Measurements from ENCODE around the gene ST7.

ST7 gene

GRCh38 chr7:117134889-117135552, 181.7 kb downstream of the ST7 start:
- no peak for DNase-seq

DNA sequence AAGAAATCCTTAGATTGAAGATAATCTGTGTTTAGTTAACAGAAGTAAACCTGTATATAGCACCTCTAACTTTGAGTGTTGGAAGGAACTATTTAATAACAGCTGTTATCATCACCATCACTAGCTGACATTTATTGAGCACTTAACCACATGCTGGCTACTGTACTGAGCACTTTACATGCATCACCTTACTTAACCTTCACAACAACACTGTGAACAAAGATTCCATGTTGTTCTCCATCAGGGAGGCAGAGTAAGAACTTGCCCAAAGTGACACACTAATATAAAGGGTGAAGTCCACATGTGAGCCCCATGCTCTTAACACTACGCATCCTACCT, 182.2 kb downstream of the ST7 start:
- DNase-seq, result no peak

DNA sequence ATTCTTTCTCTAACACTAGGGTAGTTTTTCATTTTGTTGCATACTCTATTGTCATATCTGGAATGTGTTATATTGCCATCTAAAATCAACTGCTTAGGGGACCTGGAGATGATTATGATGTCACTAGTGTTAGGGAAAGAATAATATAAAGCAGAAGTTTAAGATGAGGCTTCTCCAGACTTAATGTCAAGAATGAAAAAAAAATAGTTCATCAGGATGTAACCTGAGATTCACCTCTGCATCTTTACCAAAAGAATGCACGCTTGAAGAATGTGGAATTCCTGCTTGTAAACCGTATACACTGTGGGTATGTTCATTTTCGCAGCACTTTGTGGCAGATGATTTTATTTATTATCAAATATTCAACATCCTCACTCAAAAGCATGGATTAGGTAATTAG, 184.6 kb downstream of the ST7 start:
- no peak for DNase-seq

DNA sequence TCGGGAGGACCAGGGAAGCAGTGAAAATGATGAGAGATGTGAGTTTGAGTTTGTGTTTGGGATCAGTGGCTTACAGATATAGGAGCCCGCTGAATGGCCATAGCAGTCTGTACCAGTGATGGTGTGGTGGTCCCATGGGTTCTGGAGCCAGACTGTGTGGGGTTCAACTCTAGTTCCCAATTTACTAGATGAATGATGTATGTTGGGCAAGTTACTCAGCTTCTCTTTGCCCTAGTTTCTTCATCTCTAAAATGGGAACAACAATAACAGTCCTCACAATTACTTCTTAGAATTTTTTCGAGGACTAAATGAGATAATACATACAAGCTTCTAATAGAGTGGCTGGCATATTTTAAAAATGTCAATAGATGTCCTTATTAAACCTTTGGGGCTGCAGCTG, 185.2 kb downstream of the ST7 start:
- DNase-seq, result no peak

DNA sequence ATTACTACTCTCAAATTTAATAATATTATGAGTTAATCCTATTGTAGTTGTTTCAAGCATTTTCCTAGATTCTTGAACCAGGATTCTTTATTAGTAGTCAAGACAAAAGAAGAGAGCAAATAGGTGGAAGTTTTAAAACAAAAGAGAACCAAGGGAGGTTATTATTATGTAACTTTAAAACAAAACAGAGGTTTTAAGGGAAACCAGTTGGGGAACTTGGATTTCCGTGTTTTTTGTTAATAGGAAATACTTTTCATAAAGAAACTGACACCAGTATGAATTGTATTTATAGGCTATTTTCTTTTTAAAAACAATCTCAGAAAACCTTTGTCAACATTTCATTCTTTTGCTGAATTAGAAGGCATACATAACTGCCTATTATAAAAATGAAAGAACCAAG, 185.7 kb downstream of the ST7 start:
- no peak for DNase-seq

GRCh38 chr7:117139397-117139984, 186.2 kb downstream of the ST7 start:
- no peak for DNase-seq

DNA sequence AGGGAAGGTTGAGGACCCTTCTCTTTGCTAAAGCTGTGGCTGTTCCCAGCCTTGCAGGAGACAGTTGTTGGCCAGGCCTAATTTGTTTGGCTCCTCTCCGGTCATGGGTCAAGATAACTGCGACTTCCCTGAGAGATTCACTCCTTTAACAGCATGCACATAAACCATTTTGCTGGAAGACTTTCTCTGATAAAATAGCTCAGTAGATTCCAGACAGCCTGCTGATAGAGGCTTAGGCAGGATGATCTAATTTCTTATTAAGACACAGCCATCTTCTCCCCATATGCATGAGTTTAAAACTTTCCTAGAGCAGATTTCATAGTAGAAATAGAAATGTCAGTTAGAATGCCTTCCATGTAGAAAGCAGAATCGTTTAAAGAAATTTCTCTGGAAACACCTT, 187.6 kb downstream of the ST7 start:
- DNase-seq, result no peak

DNA sequence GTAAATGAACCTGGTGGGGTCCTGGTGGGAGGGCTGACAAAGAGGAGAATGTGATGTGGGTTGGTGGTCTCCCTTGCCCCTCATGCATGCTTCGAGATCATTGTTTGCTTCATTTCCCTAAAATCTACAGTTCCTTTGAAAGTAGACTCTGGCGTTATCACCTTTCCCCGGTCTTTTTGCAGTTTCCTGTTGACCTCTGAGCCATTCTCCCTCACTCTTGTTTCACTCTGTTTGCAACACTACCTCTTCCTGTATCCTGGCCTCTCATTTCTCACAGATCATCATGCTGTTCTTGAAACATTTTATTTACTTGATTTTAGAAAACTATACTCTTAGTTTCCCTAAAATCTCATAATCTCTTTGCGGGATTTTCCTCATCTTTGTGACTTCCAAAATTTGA, 189.8 kb downstream of the ST7 start:
- DNase-seq, result no peak

DNA sequence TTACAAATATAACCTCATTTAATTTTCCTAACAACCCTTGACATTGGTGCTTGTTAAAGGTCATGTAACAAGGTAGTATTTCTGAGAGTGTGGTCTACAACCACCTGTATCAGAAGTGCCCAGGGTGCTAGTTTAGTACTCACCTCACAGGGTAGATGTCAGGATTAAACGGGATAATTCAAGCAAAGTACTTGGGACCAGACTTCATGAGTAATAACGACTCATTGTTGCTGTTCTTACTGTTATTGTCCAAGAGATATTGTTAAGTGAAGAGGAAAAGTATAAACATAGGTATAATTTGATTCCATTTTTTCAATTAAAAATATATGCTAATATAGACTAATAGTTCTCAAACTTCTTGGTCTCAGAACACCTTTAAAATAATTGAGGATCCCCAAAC, 190.3 kb downstream of the ST7 start:
- DNase-seq, result no peak

DNA sequence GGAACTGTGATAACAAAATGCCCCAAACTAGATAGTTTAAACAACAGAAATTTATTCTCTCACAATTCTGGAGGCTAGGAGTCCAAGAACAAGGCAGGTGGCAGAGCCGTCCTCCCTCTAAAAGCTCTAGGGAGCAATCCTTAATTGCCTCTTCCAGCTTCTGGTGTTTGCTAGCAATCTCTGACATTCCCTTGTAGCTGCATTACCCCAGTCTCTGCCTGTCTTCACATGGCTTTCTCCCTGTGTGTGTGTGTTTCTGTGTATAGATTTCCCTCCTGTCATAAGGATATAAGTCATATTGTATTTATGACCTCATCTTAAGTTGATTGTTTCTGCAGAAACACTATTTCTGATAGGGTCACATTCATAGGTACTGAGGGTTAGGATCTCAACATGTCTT, 192.0 kb downstream of the ST7 start:
- DNase-seq, result no peak

GRCh38 chr7:117146059-117146458, 192.8 kb downstream of the ST7 start:
- DNase-seq, result no peak

GRCh38 chr7:117146511-117146910, 193.2 kb downstream of the ST7 start:
- no peak for DNase-seq

DNA sequence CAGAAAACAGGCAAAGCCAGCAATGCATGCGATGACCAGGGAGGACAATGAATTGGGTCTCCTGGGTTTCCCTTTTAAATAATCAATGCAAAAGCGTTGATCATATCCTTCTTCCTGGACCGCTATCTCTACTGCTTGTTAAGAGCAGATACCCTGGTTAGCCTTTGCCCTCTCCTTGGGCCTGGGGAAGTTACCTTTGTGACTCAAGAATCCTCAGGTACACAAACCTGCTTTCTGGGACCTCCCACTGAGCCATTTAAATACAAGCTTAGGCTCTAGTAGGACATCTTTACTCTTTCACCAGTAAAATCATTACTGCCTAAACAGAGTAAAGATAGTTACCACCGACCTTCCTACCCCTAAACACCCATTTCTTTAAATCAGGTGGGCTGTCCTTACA, 195.7 kb downstream of the ST7 start:
- DNase-seq, result no peak

- no peak for DNase-seq
Measured at GRCh38 chr7:117149692-117150091, 196.4 kb downstream of the ST7 start.

- DNase-seq, result no peak
Measured at GRCh38 chr7:117152213-117153007, 199.1 kb downstream of the ST7 start.

DNA sequence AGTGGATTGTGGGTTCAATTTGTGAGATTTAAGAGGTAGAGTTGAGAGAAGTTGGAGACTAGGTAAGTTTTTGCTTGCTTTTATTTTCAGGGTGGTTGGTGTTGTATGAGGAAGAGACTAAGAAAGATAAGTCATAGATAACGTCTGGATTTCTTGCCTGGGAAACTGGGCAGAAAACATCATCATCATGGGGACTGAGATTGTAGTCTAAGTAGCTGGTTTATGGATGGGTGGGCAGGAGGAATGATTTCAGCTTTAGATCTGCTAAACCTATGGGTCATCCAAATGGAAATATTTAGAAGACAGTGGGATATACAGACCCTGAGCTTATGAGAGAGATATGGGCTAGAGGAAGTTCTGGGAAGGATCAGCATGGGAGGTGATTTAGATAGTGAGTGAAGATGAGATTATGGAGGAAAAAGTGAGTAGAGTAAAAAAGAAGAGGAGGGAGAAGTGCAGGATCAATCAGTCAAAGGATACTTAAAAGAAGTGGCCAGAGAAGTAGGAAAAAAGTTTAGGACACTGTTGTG, 199.8 kb downstream of the ST7 start:
- DNase-seq, result no peak

DNA sequence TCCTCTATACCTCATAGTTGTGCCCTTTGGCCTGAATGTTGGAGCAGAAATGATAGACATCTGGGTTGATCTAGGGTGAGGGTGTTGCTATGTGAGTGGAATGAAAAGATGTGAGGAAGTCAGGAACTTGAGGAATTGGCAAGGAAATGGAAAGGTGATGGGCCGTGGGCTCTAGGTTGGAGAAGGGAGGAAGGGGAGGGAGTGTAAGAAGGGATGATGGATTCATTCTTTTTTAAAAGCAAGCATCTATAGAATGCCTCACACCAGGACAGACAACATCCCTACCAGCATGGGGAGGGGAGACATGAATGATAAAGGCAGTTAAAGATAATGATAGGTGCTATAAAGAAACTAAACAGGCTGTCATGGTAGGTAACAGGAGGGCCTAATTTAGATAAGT, 201.4 kb downstream of the ST7 start:
- no peak for DNase-seq

GRCh38 chr7:117155694-117156093, 202.4 kb downstream of the ST7 start:
- DNase-seq, result no peak

DNA sequence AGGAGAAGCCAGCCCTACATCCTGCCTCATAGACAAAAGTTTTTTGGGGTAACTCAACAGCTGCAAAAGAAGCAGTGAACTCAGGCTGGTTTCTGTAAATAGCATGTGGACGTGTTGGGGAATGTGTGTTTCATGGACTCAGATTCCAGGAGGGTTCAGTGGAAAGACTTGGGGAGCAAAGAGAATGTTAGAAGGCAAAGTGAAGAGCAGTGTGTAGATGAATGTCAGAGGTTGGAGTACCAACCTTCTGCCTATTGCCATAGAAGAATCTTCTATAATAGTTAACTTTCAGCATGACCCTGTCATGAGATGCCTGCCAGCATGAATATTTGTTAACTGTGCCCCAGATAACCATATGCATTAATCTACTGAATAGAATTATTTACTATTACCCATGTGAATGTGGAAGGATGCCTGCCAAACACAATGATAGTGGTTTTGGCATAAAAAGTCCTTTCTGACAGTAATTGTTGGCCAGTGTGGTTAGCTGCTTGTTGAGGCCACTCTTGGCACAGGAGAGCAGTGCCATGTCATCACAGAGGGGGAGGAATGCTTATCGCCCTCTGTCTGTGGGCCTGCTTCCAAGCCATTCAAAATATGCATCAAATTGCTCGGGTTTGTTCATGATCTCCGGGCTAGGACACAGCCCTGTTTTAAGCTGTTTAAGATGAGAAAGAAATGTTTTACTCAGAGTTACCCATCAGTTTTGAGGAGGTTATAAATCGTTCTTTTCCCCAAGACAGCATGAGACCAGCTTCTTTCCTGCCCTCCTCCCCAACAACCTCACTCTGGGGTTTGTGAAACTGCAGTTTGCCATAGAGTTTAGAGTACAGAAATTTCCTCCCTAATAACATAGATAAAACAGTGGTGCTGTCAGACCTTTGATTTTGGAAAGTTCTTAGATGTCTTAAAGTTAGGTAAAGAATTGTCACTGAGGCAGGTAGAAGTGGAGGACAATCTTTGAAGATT, 204.2 kb downstream of the ST7 start:
- no peak for DNase-seq

- DNase-seq, result no peak
Measured at GRCh38 chr7:117158941-117159697, 205.8 kb downstream of the ST7 start.

DNA sequence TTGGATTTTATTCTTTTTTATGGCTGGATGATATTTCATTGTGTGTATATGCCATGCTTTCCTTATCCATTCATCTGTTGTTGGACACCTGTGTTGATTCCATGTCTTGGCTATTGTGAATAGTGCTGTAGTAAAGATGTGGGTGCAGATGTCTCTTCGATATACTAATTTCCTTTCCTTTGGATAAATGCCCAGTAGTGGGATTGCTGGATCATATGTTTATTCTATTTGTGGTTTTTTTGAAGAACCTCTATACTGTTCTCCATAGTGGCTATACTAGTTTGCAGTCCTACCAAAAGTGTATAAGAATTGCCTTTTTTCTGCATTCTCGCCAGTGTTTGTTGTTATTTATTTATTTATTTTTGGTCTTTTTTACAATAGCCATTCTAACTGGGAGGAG, 209.8 kb downstream of the ST7 start:
- DNase-seq, result no peak

- DNase-seq, result no peak
Measured at GRCh38 chr7:117164620-117165019, 211.3 kb downstream of the ST7 start.
